ENCODE data around the gene NRG2.

NRG2 gene

GRCh38 chr5:139837711-139838380 lies 205.3 kb downstream of the NRG2 start:
- DNase-seq (ENCODE audit: low read depth in 2 of 2), result no peak

- no peak for DNase-seq (ENCODE audit: low read depth in 2 of 2)
Observed at GRCh38 chr5:139836469-139837208, 206.5 kb downstream of the NRG2 start.

GRCh38 chr5:139835656-139836055 lies 207.4 kb downstream of the NRG2 start:
- DNase-seq (ENCODE audit: low read depth in 2 of 2), result no peak

- no peak for DNase-seq (ENCODE audit: low read depth in 2 of 2)
Observed at GRCh38 chr5:139833525-139833924, 209.6 kb downstream of the NRG2 start.

GRCh38 chr5:139831624-139832023 lies 211.5 kb downstream of the NRG2 start:
- DNase-seq (ENCODE audit: low read depth in 2 of 2), result no peak

- DNase-seq (ENCODE audit: low read depth in 2 of 2), result no peak
Observed at GRCh38 chr5:139829471-139829870, 213.6 kb downstream of the NRG2 start.

- DNase-seq (ENCODE audit: low read depth in 2 of 2), result no peak
Observed at GRCh38 chr5:139828207-139828895, 214.7 kb downstream of the NRG2 start.

- no peak for DNase-seq (ENCODE audit: low read depth in 2 of 2)
Observed at GRCh38 chr5:139825690-139826089, 217.4 kb downstream of the NRG2 start.

GRCh38 chr5:139823757-139824355 lies 219.2 kb downstream of the NRG2 start:
- DNase-seq (ENCODE audit: low read depth in 2 of 2), result no peak

GRCh38 chr5:139822553-139823425 lies 220.3 kb downstream of the NRG2 start:
- no peak for DNase-seq (ENCODE audit: low read depth in 2 of 2)

GRCh38 chr5:139821806-139822552 lies 221.1 kb downstream of the NRG2 start:
- DNase-seq (ENCODE audit: low read depth in 2 of 2), result no peak

- DNase-seq (ENCODE audit: low read depth in 2 of 2), result no peak
Observed at GRCh38 chr5:139820606-139821005, 222.5 kb downstream of the NRG2 start.

- DNase-seq (ENCODE audit: low read depth in 2 of 2), result no peak
Observed at GRCh38 chr5:139820130-139820529, 223.0 kb downstream of the NRG2 start.

GRCh38 chr5:139817970-139818369 lies 225.1 kb downstream of the NRG2 start:
- no peak for DNase-seq (ENCODE audit: low read depth in 2 of 2)

GRCh38 chr5:139817362-139817761 lies 225.7 kb downstream of the NRG2 start:
- DNase-seq (ENCODE audit: low read depth in 2 of 2), result no peak

GRCh38 chr5:139816566-139816965 lies 226.5 kb downstream of the NRG2 start:
- no peak for DNase-seq (ENCODE audit: low read depth in 2 of 2)

- DNase-seq (ENCODE audit: low read depth in 2 of 2), result no peak
Observed at GRCh38 chr5:139814704-139815280, 228.3 kb downstream of the NRG2 start.

- DNase-seq (ENCODE audit: low read depth in 2 of 2), result no peak
Observed at GRCh38 chr5:139814191-139814601, 228.9 kb downstream of the NRG2 start.

GRCh38 chr5:139812836-139813805 lies 230.0 kb downstream of the NRG2 start:
- no peak for DNase-seq (ENCODE audit: low read depth in 2 of 2)
